DMS79 treated with DMSO at 0.1 percent for 48 hours (cell line): ENCODE measurements around the gene PAIP1.
"Not testable (repeated sequence)": the region's sequence is repeated elsewhere in the genome, so short reads cannot be mapped to it uniquely, and the experiment has no call there.

Source experiments
- DNase-seq: peaks from one replicate; lab custom pipeline; 2025; lab: John Stamatoyannopoulos, UW

Gene PAIP1, protein sequence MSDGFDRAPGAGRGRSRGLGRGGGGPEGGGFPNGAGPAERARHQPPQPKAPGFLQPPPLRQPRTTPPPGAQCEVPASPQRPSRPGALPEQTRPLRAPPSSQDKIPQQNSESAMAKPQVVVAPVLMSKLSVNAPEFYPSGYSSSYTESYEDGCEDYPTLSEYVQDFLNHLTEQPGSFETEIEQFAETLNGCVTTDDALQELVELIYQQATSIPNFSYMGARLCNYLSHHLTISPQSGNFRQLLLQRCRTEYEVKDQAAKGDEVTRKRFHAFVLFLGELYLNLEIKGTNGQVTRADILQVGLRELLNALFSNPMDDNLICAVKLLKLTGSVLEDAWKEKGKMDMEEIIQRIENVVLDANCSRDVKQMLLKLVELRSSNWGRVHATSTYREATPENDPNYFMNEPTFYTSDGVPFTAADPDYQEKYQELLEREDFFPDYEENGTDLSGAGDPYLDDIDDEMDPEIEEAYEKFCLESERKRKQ

GRCh38 chr5:43556857-43557542 lies at the start of gene PAIP1:
Gene PAIP1 (minus strand): TSS chr5:43557077. CDS start chr5:43556846, 231 bp downstream.
- DNase-seq = peak; percentile 69

DNA sequence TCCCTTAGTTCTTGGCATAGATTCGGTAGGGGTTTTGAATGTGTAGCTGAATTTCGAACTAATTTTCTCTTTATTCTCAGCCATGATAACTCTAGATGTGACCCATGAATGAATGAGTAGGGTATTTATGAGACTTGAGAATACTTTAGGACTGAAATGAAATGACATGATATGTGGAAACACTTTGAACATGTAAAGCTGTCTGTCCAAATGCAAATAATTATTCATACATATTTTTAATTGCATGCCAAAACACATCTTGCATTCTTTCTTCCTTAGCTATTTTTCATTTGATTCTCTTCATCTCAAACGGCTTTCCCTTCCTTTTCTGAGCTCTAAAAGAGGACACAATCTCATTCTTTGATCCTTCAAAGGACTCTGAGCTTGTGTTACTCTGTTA lies 49.5 kb upstream of the PAIP1 start:
- no peak for DNase-seq

DNA sequence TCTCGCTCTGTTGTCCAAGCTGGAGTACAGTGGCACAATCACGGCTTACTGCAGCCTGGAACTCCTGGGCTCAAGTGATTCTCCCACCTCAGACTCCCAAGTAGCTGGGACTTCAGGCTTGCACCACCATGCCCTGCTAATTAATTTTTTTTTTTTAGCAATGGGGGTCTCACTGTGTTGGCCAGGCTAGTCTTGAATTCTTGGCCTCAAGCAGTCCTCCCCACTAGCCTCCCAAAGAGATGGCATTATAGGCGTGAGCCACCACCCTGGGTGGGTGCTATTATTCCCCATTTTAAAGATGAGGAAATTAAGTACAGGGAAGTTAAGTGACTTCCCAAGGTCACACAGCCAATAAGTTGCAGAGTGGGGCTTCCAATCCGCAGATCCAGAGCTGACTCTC lies 47.8 kb upstream of the PAIP1 start:
- no peak for DNase-seq

DNA sequence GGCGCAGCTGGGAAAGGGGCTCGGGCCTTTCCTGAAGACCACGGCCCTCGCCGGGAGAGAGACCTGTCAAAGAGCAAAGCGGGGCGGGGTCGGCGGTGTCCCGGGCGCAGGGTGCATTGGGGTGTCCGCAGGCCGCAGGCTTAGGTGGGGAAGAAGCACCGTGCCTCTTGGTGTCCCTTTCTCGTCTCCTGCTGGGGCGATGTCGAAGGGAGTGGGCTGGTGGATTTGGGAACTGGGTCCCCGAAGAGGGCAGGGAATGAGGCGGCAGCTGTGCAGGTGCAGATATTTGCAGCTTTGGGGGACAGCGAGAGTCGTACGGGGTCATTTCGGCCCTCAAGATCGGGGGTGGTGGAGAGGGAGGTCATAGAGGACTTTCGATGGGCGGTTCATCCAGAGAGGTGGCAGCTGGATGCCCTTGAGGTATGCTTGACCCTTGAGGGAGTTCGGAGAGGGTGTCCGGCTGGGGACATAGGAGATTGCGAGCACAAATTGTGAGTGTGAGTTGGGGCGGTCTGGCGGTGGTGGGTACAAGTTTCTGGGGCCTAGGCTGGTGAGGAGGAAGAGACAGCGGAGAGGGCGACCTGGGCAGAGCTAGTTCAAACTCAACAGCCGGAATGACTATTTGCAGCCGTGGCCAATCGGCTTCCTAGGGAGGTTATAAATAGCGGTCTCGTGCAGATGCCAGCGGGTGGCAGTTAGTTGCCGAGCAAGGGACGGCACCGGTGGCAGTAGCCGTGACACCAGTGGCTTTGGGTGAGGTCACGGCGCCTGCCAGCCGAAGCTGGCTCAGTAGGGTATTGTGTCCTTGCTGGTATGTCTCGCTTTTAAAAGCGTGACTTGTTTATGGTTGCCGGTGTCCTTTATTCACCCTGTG lies 46.7 kb upstream of the PAIP1 start:
- peak; percentile 83 for DNase-seq

GRCh38 chr5:43602461-43603343 lies 45.8 kb upstream of the PAIP1 start, which contains the start of gene NNT:
Gene NNT (plus strand): TSS chr5:43603180. CDS start chr5:43609196, 6,016 bp downstream.
- DNase-seq = peak; percentile 73

DNA sequence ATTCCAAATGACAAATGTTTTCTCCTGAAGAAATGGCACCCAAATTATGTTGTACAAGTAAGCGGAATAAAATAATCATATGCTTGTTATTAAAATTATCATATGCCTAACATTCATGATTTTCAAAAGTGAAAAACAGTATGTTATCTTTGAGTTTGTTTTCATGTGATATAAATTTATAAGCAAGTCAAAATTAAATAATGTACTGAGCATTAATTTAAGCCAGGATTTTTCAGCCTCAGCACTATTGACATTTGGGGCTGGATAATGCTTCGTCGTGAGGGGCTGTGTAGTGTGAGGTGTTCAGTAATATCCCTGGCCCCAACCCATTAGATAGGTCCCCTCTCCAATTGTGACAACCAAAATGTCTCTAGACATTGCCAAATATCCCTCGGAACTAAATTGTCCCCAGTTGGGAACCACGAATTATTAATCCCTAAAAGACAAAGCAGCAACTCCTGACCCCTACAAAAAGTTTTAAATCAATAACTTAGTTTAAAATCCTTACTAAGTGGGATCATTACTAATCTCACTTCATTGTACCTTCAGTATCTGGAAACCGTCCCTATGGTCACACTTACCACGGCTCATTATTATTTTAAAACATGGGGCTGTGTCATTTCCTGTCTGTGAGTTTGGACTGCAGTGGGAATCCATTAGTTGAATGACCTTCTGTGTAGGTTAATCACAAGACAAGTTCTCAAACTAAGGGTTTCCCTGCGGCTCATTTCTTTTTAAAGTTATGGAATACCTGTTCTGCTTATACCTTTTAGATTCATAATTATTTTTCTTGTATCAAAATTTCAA lies 44.8 kb upstream of the PAIP1 start:
- DNase-seq = peak; percentile 32

DNA sequence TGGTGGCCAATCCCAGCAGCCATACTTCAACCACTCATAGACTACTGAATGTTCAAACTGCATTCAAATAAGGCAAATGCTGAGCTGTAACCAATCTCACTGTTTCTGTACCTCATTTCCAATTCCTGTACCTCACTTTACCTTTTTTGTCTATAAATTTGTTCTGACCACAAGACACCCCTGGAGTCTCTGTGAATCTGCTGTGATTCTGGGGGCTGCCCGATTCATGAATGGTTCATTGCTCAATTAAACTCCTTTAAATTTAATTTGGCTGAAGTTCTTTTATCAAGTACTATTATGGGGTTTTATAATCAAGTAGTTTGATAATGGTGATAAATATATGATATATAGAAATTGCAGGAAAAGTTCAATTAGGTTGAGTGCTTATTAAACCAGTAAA lies 42.0 kb upstream of the PAIP1 start:
- DNase-seq = not testable (repeated sequence)

DNA sequence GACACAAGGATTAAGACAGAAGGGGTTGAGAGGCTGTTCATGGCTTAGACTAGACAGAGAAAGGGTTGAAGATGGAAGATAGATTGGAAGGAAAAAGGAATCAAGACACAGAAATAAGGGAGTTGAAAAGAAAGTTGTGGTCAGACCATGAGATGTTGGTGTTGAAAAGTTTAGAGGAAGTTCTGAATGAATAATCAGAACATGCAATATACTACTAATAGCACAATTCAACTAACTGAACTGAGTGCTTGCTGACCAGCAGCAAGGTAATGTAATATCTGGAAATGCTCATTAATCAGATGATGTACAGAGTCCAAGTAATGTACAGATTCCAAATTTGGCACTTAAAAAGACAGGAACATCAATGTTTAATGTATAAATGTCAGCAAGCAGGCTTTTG lies 35.5 kb upstream of the PAIP1 start:
- no peak for DNase-seq

DNA sequence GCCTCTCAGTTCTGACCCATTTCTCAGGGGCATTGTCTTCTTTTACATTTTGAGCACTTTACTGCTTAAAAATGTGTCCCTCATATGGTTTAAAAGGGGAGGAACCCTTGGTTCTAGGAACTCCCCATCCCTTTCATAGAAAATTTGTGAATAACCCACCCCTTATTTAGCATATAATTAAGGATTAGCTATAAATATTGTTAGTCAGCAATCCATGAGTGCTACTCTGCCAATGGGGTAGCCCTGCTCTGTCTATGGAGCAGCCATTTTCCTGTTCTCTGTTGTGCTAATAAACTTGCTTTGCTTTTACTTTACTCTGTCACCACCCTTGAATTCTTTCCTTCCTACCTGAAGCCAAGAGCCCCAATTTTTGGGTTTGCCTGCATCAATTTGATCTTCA lies 33.8 kb upstream of the PAIP1 start:
- no peak for DNase-seq

DNA sequence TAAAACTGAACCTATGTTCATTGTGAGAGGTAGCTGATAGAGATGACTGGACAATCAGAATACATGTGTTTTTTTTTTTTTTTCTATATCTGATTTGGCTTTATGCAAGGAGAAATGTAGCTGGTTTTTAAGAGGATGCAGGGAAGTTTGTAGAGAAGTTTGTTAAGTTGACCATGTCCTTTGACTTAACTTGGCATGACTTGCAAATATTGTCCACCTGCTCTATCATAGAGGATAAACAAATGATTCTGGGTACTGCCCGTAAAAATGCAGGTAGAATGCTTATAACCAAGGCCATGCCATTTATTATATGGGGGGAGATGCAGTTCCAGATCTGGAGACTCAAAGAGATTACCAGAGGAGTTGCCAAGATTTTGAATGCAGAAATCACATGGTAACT lies 32.4 kb upstream of the PAIP1 start:
- no peak for DNase-seq

DNA sequence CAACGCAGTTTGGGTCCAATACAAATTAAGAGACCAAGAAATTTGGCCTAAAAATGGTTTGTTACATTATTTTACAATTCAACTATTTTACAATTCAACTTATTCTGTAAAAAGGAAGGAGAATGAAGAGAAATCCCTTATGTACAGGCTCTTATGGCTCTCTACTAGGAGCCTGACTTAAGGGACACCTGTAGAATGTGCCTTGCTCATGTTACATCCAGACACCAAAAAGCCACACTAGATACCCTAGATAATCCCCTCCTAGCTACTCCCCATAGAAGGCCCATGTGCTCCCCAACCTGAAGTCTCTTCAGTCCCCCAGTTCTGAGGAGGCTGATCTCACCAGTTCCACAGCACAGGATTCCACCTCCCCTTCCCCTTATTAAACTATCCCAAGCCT lies 32.0 kb upstream of the PAIP1 start:
- no peak for DNase-seq

DNA sequence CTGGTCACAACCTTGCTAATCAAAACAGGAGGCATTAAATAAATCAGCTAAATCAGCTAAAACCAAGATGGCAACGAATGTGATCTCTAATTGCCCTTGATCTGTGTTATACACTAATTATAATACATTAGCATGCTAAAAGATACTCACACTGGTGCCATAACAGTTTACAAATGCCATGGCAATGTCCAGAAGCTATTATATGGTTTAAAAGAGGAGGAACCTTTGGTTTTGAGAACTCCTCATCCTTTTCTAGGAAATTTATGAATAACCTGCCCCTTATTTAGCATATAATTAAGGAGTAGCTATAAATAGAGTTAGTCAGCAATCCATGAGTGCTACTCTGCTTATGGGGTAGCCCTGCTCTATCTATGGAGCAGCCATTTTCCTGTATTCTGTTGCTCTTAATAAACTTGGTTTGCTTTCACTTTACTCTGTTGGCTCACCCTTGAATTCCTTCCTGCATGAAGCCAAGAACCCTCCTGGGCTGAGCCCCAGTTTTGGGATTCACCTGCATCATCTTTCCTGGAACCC lies 27.4 kb upstream of the PAIP1 start:
- DNase-seq = no peak

DNA sequence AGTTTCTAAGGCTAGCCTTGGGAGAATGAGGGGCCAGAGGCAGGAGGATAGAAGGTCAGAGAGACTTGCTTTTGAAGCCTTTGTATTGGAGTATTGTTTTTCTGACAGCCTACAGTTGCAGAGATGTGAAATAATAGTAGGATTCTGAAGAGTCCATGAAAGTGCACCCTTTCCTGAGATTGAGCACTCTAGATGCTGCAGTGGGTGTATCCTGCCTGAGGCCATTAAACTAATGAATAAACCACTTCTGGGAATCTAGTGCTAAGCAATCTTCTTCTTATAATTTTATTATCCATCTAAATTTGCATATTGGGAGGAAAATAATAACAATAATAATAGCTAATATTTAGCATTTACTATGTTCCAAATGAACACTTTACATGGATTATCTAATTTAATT lies 26.8 kb upstream of the PAIP1 start:
- DNase-seq = no peak

DNA sequence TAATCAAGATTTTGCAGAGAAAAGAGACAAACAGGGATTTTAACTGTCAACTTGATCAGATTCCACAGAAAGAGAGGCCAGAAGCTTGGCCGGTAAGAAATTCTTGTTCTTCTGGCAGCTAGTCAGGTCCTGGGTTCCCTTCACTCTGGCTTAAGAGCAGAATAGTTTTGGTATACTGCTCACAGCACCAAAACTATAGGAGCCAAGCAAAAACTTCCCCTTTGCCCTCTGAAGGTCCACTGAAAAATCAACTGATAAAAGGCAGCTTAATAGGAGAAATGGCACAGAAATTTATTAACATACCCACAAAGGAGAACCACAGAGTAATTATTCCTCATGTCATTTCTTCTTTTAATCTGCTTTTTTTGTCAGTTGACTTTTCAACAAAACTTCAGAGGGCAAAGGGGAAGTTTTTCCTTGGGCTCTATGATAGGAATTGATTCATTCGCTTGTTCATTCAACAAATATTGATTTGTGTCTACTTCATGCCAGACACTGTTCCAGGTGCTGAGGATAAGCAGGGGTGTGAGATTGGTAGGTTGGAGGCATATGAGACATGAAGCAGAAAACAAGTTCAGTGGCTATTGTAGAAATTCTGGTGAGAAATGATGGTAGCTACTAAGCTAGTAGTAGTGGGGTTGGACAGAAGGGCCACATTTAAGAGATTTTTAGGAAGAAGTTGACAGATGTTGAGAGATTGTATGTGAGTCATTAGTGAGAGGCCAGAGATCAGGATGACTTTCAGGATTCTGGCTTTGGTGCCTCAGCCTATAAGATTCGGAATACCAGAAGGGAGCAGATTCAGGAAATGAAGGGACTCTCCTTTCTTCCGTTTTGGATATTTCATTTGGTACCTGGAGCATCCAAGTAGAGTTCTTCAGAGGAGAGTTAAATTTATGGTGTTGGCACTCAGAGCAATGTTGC lies 25.5 kb upstream of the PAIP1 start:
- DNase-seq = no peak

GRCh38 chr5:43581398-43581797 lies 24.5 kb upstream of the PAIP1 start:
- DNase-seq = no peak

DNA sequence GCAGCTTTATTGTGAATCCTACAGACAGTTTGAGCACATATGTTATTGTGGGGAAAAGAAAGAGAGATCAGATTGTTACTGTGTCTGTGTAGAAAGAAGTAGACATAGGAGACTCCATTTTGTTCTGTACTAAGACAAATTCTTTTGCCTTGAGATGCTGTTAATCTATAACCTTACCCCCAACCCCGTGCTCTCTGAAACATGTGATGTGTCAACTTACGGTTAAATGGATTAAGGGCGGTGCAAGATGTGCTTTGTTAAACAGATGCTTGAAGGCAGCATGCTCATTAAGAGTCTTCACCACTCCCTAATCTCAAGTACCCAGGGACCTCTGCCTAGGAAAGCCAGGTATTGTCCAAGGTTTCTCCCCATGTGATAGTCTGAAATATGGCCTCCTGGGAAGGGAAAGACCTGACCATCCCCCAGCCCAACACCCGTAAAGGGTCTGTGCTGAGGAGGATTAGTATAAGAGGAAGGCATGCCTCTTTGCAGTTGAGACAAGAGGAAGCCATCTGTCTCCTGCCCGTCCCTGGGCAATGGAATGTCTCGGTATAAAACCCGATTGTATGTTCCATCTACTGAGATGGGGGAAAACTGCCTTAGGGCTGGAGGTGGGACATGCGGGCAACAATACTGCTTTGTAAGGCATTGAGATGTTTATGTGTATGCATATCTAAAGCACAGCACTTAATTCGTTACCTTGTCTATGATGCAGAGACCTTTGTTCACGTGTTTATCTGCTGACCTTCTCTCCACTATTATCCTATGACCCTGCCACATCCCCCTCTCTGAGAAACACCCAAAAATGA lies 23.7 kb upstream of the PAIP1 start:
- DNase-seq = not testable (repeated sequence)

- DNase-seq = no peak
These were observed 16.2 kb upstream of the PAIP1 start for GRCh38 chr5:43573058-43573457.

DNA sequence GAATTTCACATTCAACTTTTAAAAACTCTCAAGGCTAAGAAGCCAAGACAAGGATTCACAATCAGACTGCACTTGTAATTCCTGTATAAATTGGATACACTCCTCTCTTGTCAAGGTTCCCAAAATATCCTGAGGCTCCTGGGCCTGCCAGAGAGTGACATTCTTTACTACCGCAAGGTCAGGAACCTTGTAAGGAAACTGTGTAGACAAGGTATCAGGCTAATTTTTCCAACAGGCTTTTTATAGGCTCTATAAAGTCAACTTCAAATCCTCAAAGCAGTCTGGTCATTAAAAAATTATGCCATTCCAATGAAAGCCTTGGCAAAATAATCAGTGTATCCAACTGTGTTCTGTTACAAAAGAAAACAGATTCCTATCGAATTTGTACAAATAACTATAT lies 15.5 kb upstream of the PAIP1 start:
- no peak for DNase-seq
